ENCODE measurements around the gene PRKN. TPM values are rescaled to one million over a fixed set of nuclear protein-coding genes. Genes with fewer than 3 reads are reported as not detected.

The PRKN gene
- total and polyA plus RNA-seq, 9 donors = 3.0 to 15.0 (median 9.2) TPM

DNA sequence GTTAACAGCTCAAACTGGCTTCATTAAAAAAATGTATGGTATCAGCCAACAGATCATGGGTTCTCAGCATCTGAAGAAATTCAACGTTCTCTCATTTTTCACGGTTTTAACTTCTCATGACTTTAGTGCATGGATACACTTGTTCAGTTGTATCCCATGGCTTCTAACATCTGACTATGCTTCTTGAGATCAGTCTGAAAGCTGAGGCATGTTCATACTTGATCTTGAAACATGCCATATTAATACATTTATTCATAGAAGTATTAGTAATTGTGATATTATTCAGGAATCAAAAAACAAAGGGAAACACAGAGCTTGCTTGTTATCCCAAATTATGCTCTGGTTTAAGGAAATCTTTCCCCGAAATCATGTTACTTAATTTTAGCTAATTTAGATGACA lies 649.4 kb downstream of the PRKN start:
- no peaks in the 10 kb centered on the region for H3K36me3 ChIP-seq
- intact Hi-C loops (cut with DNase I) = no loop called here
- H3K27ac ChIP-seq = no peak overlapping the region
- WGBS, 3 donors = 59 to 62% (median 61%) methylated on average over 3 of the region's 3 CpGs
- TF ChIP-seq EP300 (IDR thresholded peaks at IDR 0.05) (no peak), CTCF (IDR thresholded peaks at IDR 0.05) (no peak), POLR2A (IDR thresholded peaks at IDR 0.05) (no peak)
- no peaks in the 10 kb centered on the region for H3K4me1 ChIP-seq (ENCODE audit: insufficient read depth)
- no peaks in the 10 kb centered on the region for H3K9me3 ChIP-seq
- DNase-seq = no peak
- no peaks in the 10 kb centered on the region for H3K27me3 ChIP-seq
- no peak overlapping the region for H3K4me3 ChIP-seq

- DNase-seq = no peak
- H3K9me3 ChIP-seq = no peaks in the 10 kb centered on the region
- H3K27ac ChIP-seq = no peak overlapping the region
- 69 to 77% (median 75%) methylated on average over 4 of the region's 4 CpGs for WGBS, 3 donors
- no peaks in the 10 kb centered on the region for H3K36me3 ChIP-seq
- no peak for TF ChIP-seq CTCF (IDR thresholded peaks at IDR 0.05)
- no peak for TF ChIP-seq POLR2A (IDR thresholded peaks at IDR 0.05)
- TF ChIP-seq EP300 (IDR thresholded peaks at IDR 0.05) = no peak
- no peak overlapping the region for H3K4me3 ChIP-seq
- intact Hi-C loops (cut with DNase I) = no loop called here
- no peaks in the 10 kb centered on the region for H3K4me1 ChIP-seq (ENCODE audit: insufficient read depth)
- H3K27me3 ChIP-seq = no peaks in the 10 kb centered on the region
These were observed 650.8 kb downstream of the PRKN start for GRCh38 chr6:162076816-162077215.

DNA sequence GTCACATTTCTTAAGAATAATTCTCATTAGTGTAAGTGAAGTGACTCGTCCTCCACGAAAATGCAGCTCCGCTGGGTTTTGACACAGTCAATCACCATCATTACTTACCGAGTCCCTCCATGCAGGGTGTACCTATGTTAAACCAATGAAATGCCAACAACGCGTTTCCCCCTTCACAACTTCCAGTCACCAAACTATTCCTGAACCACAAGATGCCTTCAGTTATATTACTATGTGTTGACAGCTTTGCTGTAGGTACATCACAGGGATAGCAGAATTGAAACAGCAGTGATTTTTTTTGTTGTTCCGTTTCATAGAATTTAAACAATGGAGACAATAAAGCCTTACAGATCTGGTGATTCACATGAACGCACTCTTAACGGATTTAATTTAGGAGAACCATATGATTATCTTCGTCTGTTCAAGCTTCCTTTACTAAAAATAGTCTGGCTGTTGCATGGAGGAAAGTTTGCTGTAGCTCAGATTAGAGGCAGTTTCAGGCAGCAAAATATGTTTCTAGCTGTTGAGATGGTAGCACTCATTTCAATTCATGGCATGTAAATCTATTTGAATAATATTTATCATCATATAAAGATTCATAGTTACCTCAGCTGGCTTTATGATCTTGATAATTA lies 652.8 kb downstream of the PRKN start:
- H3K27ac ChIP-seq = no peak overlapping the region
- no peaks in the 10 kb centered on the region for H3K27me3 ChIP-seq
- H3K4me1 ChIP-seq (ENCODE audit: insufficient read depth) = no peaks in the 10 kb centered on the region
- TF ChIP-seq POLR2A (IDR thresholded peaks at IDR 0.05) (no peak), EP300 (IDR thresholded peaks at IDR 0.05) (no peak), CTCF (IDR thresholded peaks at IDR 0.05) (no peak)
- H3K4me3 ChIP-seq = no peak overlapping the region
- intact Hi-C loops (cut with DNase I) = no loop called here
- WGBS, 3 donors = 88 to 91% (median 90%) methylated on average over 10 of the region's 10 CpGs
- no peaks in the 10 kb centered on the region for H3K36me3 ChIP-seq
- H3K9me3 ChIP-seq = no peaks in the 10 kb centered on the region
- DNase-seq = no peak

GRCh38 chr6:162070639-162071038 lies 656.9 kb downstream of the PRKN start:
- Histone ChIP-seq H3K4me3 (no peak overlapping the region), H3K9me3 (no peaks in the 10 kb centered on the region), H3K36me3 (no peaks in the 10 kb centered on the region), H3K4me1 (ENCODE audit: insufficient read depth) (no peaks in the 10 kb centered on the region), H3K27me3 (no peaks in the 10 kb centered on the region), H3K27ac (no peak overlapping the region)
- WGBS, 3 donors = 68 to 91% (median 77%) methylated on average over 5 of the region's 5 CpGs
- no peak for TF ChIP-seq EP300 (IDR thresholded peaks at IDR 0.05)
- TF ChIP-seq POLR2A (IDR thresholded peaks at IDR 0.05) = no peak
- no peak for TF ChIP-seq CTCF (IDR thresholded peaks at IDR 0.05)
- intact Hi-C loops (cut with DNase I) = no loop called here
- DNase-seq = no peak
